ENCODE data around the gene SWT1.
A peak's percentile ranks its signal among the peaks of the same experiment; 100 is the strongest.

SWT1 gene

GRCh38 chr1:185315445-185316071 is 158.6 kb downstream of the SWT1 start:
- DNase-seq (ENCODE audit: extremely low spot score): no peak
- POLR2A ChIA-PET: interaction anchor here (1.0 kb wide), 1 partner anchor 258 kb away, joined by 3 read pairs; no protein-coding TSS in a partner anchor
- CTCF ChIA-PET: no interaction called here

GRCh38 chr1:185316163-185317033 is 159.4 kb downstream of the SWT1 start:
- POLR2A ChIA-PET: interaction anchor here (1.0 to 1.5 kb wide), 2 partner anchors 257 to 330 kb away, joined by 3 to 5 read pairs; no protein-coding TSS in a partner anchor
- CTCF ChIA-PET: interaction anchor here (1.4 kb wide), 1 partner anchor 17 kb away, joined by 3 read pairs; no protein-coding TSS in a partner anchor
- DNase-seq (ENCODE audit: extremely low spot score): peak; percentile 91
- TF ChIP-seq NFRKB (IDR thresholded peaks at IDR 0.05) (no peak), TARDBP (IDR thresholded peaks at IDR 0.05) (no peak), CTBP1 (IDR thresholded peaks at IDR 0.05; ENCODE audit: borderline replicate concordance) (no peak), LEF1 (IDR thresholded peaks at IDR 0.05; ENCODE audit: borderline replicate concordance) (no peak), PKNOX1 (IDR thresholded peaks at IDR 0.05) (peak; percentile 99), L3MBTL2 (conservative IDR thresholded peaks at IDR 0.05) (peak; percentile 13), FOXK2 (IDR thresholded peaks at IDR 0.05) (no peak)

More at GRCh38 chr1:185315445-185316071, 158.6 kb downstream of the SWT1 start:
- TF ChIP-seq PKNOX1 (IDR thresholded peaks at IDR 0.05) (no peak), NFRKB (IDR thresholded peaks at IDR 0.05) (no peak), ARNT (IDR thresholded peaks at IDR 0.05) (no peak), TARDBP (IDR thresholded peaks at IDR 0.05) (no peak), ZNF384 (IDR thresholded peaks at IDR 0.05) (no peak), FOXM1 (IDR thresholded peaks at IDR 0.05; ENCODE audit: borderline replicate concordance) (no peak), ELF4 (IDR thresholded peaks at IDR 0.05) (no peak), FOXA1 (IDR thresholded peaks at IDR 0.05) (no peak), L3MBTL2 (conservative IDR thresholded peaks at IDR 0.05) (no peak), LEF1 (IDR thresholded peaks at IDR 0.05; ENCODE audit: borderline replicate concordance) (no peak), SUZ12 (IDR thresholded peaks at IDR 0.05) (no peak), BHLHE40 (IDR thresholded peaks at IDR 0.05; ENCODE audit: borderline replicate concordance) (no peak), SP1 (IDR thresholded peaks at IDR 0.05) (no peak), CTBP1 (IDR thresholded peaks at IDR 0.05; ENCODE audit: borderline replicate concordance) (no peak), HDGF (IDR thresholded peaks at IDR 0.05; ENCODE audit: borderline replicate concordance) (no peak), FOXK2 (IDR thresholded peaks at IDR 0.05) (no peak)

- TF ChIP-seq FOXM1 (IDR thresholded peaks at IDR 0.05; ENCODE audit: borderline replicate concordance) (peak; percentile 39; the same call in 1 of the 2 replicates), ZNF384 (IDR thresholded peaks at IDR 0.05) (no peak), LEF1 (IDR thresholded peaks at IDR 0.05; ENCODE audit: borderline replicate concordance) (no peak), SUZ12 (IDR thresholded peaks at IDR 0.05) (no peak), BHLHE40 (IDR thresholded peaks at IDR 0.05; ENCODE audit: borderline replicate concordance) (no peak), L3MBTL2 (conservative IDR thresholded peaks at IDR 0.05) (peak; percentile 94), ELF4 (IDR thresholded peaks at IDR 0.05) (peak; percentile 51), TARDBP (IDR thresholded peaks at IDR 0.05) (peak; percentile 74; the same call in 1 of the 2 replicates), PKNOX1 (IDR thresholded peaks at IDR 0.05) (no peak), HDGF (IDR thresholded peaks at IDR 0.05; ENCODE audit: borderline replicate concordance) (no peak), SP1 (IDR thresholded peaks at IDR 0.05) (no peak)
- peak; percentile 95 for DNase-seq (ENCODE audit: extremely low spot score)
- ChIA-PET POLR2A (interaction anchor here (0.6 to 1.5 kb wide), 3 partner anchors 18 to 329 kb away, joined by 3 to 5 read pairs (median 3); no protein-coding TSS in a partner anchor), CTCF (interaction anchor here (0.6 to 1.4 kb wide), 3 partner anchors 18 to 747 kb away, joined by 3 read pairs; no protein-coding TSS in a partner anchor)
These were observed 160.3 kb downstream of the SWT1 start, which contains the start of gene IVNS1ABP for GRCh38 chr1:185317034-185317885. Gene IVNS1ABP, minus strand, starts transcription at chr1:185317243. Its CDS starts 7,750 bp downstream, at chr1:185309493.

- POLR2A ChIA-PET: interaction anchor here (0.6 to 1.5 kb wide), 3 partner anchors 18 to 328 kb away, joined by 3 to 5 read pairs (median 3); no protein-coding TSS in a partner anchor
These were observed 160.9 kb downstream of the SWT1 start for GRCh38 chr1:185317886-185318310.

More at GRCh38 chr1:185317886-185318310, 160.9 kb downstream of the SWT1 start:
- no peak for TF ChIP-seq ELF4 (IDR thresholded peaks at IDR 0.05)
- TF ChIP-seq L3MBTL2 (conservative IDR thresholded peaks at IDR 0.05): peak; percentile 69
- DNase-seq (ENCODE audit: extremely low spot score): peak; percentile 13
- CTCF ChIA-PET: interaction anchor here (0.6 to 0.7 kb wide), 2 partner anchors 119 to 747 kb away, joined by 3 read pairs; no protein-coding TSS in a partner anchor

Measured in HEK293T (cell line).